Pancreas (tissue), 10 donors: ENCODE data around the gene GPC6. TPM values are rescaled to one million over a fixed set of nuclear protein-coding genes. Genes with fewer than 3 reads are reported as not detected.

ENCODE experiments used
- ATAC-seq, 4 donors: fragments of 200-7000 bp; cut with Tn5 transposase; one replicate each; pipeline versions ENCODE4 v1.8.0 to v1.9.1; 2020; ENCODE audit warnings: mild to moderate bottlenecking in 4 of 4, moderate library complexity in 4 of 4
- DNase-seq, 6 donors: peaks; one replicate each; pipeline ENCODE4 v3.0.0-alpha.2; 2020
- FAIRE-seq: peaks from 2 replicates; lab custom pipeline; 2012; peaks lifted over from hg19 to GRCh38; lab: Jason Lieb, UNC
- H3K27ac ChIP-seq, 4 donors: fragments of 200-600 bp; sonication (generic); 1 replicate in 3 of 4; 2 replicates in 1 of 4; pipeline versions ENCODE4 v1.5.0 to v1.8.0; 2020
- H3K27me3 ChIP-seq, 4 donors: fragments of 200-600 bp; one replicate each; pipeline ENCODE4 v1.8.0; 2021
- H3K36me3 ChIP-seq, 3 donors: fragments of 200-600 bp; sonication (generic) in 1 of 3; one replicate each; pipeline versions ENCODE4 v1.5.0 to v1.8.0; 2020 to 2021
- H3K4me1 ChIP-seq, 3 donors: fragments of 200-600 bp; one replicate each; pipeline ENCODE4 v1.8.0; 2021
- H3K4me3 ChIP-seq, 4 donors: fragments of 200-600 bp; sonication (generic) in 2 of 4; one replicate each; pipeline versions ENCODE4 v1.5.0 to v1.8.0; 2020 to 2021
- H3K9me3 ChIP-seq, 4 donors: fragments of 200-600 bp; one replicate each; pipeline ENCODE4 v1.8.0; 2021
- WGBS, 2 donors: extraction: QIAGEN DNeasy Blood & Tissue Kit; methylation state at CpG; one replicate each; pipeline ENCODE4 v1.1.7; 2013; 5-methylcytosine and 5-hydroxymethylcytosine counted together
- intact Hi-C, 3 donors: fragments of 100-400 bp; cut with DNase I; formaldehyde crosslinking; loops; one replicate each; pipeline versions ENCODE4 v1.11.1 to v1.14.2; 2022
- polyA plus RNA-seq, 2 donors: library from polyadenylated mRNA; stranded (reverse); fragments of 200-250 nt; gene quantifications; one replicate each; pipeline ENCODE4 v1.2.3, GENCODE V29; 2013
- total RNA-seq, 6 donors: library from RNA; stranded (reverse); fragmentation: NEBNext Ultra II Directional in 4 of 6; extraction: Animal tissue kit (Norgen Biotek cat#: 25700) in 4 of 6; gene quantifications; one replicate each; pipeline versions ENCODE4 v1.2.1 to v1.2.4, GENCODE V29; 2021 to 2023
- TF ChIP-seq, protein P1 (sequence below), 4 donors: fragments of 200-600 bp; sonication (generic) in 3 of 4; IDR thresholded peaks; one replicate each; pipeline versions ENCODE4 v1.5.0 to v1.8.0; 2021; ENCODE audit warnings: antibody characterized with exemption in 4 of 4
- donor health status: healthy with polysubstance abuse.
- donor health status: DM: no; HTN: no; CAD: no; lungs with moderate emphysema.
- donor health status: DM: no; HTN: no; CAD: no.
- donor health status: control.
- donor health status: control.
- donor health status: Bipolar disorder and iron deficiency.
- donor health status: DM: yes; HTN: yes; CAD: no.
- donor health status: DM: no; HTN: no; CAD: no.
- donor health status: DM: no; HTN: no; CAD: no.
- donor health status: DM: yes; HTN: yes; CAD: no.

GPC6 gene
- total and polyA plus RNA-seq, 8 donors = 0.23 to 3.3 (median 1.2) TPM

DNA sequence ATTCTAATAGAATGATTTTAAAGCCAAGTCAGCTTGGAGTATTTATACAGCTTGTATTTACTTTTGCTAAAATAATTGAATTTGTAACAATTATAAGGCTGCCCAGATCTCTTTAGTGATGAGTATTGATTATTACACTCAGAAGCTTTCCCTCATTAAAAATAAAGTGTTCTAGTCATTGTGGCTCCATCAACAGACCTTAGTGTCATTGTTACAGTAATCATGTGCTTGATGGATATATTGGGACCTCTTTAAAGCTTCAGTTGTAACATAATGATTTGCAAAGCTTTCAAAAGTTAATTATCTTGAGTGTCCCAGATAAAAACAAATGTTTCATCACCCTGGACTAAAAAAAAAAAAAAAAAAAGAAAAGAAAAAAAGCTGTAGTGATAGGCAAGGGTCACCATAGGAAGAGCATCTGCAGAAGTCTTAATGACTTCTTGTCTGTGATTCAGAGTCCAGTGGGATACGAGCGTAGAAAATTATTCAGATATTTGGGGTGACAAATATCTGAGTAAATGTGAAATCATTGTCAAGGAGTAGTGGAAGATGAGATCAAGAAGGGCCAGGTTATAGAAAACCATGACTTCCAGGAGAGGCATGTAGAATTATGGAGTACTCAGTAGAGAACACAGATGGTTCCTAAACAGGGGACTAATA lies 883.2 kb downstream of the GPC6 start:
- Histone ChIP-seq H3K27ac (no peak overlapping the region), H3K27me3 (no peaks in the 10 kb centered on the region), H3K9me3 (no peaks in the 10 kb centered on the region), H3K4me3 (no peak overlapping the region), H3K4me1 (peaks cover 0 to 4% (median 0%) of the 10 kb centered on the region in 3 donors), H3K36me3 (no peaks in the 10 kb centered on the region)
- ATAC-seq (no peak), FAIRE-seq (no peak), DNase-seq (no peak)
- intact Hi-C loops = no loop called here
- 86 to 91% methylated on average over 2 of the region's 2 CpGs for WGBS, 2 donors
- TF ChIP-seq, protein P1, sequence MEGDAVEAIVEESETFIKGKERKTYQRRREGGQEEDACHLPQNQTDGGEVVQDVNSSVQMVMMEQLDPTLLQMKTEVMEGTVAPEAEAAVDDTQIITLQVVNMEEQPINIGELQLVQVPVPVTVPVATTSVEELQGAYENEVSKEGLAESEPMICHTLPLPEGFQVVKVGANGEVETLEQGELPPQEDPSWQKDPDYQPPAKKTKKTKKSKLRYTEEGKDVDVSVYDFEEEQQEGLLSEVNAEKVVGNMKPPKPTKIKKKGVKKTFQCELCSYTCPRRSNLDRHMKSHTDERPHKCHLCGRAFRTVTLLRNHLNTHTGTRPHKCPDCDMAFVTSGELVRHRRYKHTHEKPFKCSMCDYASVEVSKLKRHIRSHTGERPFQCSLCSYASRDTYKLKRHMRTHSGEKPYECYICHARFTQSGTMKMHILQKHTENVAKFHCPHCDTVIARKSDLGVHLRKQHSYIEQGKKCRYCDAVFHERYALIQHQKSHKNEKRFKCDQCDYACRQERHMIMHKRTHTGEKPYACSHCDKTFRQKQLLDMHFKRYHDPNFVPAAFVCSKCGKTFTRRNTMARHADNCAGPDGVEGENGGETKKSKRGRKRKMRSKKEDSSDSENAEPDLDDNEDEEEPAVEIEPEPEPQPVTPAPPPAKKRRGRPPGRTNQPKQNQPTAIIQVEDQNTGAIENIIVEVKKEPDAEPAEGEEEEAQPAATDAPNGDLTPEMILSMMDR (IDR thresholded peaks at IDR 0.05) = no peak

DNA sequence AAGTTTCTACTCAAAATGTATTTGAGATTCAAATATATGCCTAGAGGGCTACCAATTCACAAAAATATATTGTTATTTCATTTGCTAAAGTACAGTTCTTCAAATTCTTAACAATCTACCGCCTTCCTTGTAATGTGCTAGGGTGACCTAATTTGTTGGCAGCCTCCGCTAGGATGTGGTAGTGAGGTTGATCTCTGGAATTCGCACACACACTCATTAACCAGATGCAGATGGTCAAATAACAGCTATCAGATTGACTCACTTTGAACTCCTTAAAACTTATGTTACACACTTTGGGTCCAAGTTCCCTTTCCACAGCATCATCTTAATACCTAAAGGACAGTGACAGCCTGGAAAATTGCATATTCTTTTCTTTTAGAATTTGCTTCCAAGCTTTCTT lies 885.6 kb downstream of the GPC6 start:
- DNase-seq = peak in 2 of 6 donors; percentile 7 to 19
- Histone ChIP-seq H3K27me3 (no peaks in the 10 kb centered on the region), H3K27ac (no peak overlapping the region), H3K4me3 (no peak overlapping the region), H3K4me1 (peaks cover 0 to 4% (median 0%) of the 10 kb centered on the region in 3 donors), H3K36me3 (no peaks in the 10 kb centered on the region), H3K9me3 (no peaks in the 10 kb centered on the region)
- no peak for FAIRE-seq
- ATAC-seq = peak; percentile 53 to 73 (median 68)
- TF ChIP-seq, protein P1 (IDR thresholded peaks at IDR 0.05) = no peak
- intact Hi-C loops = no loop called here
- 49 to 56% methylated on average over 3 of the region's 3 CpGs for WGBS, 2 donors

DNA sequence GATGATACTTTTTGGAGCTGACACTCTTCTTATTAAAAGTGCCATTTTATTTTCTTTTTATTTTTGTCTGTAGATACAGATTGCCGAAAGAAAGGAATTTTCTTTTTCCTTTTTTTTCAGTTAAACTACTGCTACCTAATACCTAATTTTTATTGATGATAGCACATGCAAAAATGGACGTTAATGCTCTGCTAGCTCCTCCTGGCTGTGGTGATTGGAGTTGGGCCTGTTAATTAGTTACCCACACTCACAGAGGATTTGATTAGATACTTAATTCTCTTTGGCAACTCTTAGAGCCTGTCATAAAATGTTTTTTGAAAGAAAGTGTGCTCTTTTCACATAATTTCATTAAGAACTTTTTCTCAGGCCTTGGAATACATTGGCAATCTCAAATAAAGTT lies 886.1 kb downstream of the GPC6 start:
- H3K27me3 ChIP-seq = no peaks in the 10 kb centered on the region
- H3K27ac ChIP-seq = no peak overlapping the region
- intact Hi-C loops = no loop called here
- no peak overlapping the region for H3K4me3 ChIP-seq
- ATAC-seq (no peak), DNase-seq (no peak), FAIRE-seq (no peak)
- H3K9me3 ChIP-seq = no peaks in the 10 kb centered on the region
- 45 to 46% methylated on average over 2 of the region's 2 CpGs for WGBS, 2 donors
- H3K4me1 ChIP-seq = peaks cover 0 to 4% (median 0%) of the 10 kb centered on the region in 3 donors
- H3K36me3 ChIP-seq = no peaks in the 10 kb centered on the region
- TF ChIP-seq, protein P1 (IDR thresholded peaks at IDR 0.05) = no peak

GRCh38 chr13:94113245-94113644 lies 886.6 kb downstream of the GPC6 start:
- no peak overlapping the region for H3K4me3 ChIP-seq
- FAIRE-seq = no peak
- no peaks in the 10 kb centered on the region for H3K9me3 ChIP-seq
- H3K4me1 ChIP-seq = peaks cover 0 to 4% (median 0%) of the 10 kb centered on the region in 3 donors
- no peaks in the 10 kb centered on the region for H3K36me3 ChIP-seq
- H3K27me3 ChIP-seq = no peaks in the 10 kb centered on the region
- TF ChIP-seq, protein P1 (IDR thresholded peaks at IDR 0.05) = no peak
- intact Hi-C loops = no loop called here
- H3K27ac ChIP-seq = no peak overlapping the region
- no peak for DNase-seq
- no peak for ATAC-seq

- 86 to 91% methylated on average over 1 of the region's 1 CpG for WGBS, 2 donors
- intact Hi-C loops = no loop called here
- no peak overlapping the region for H3K4me3 ChIP-seq
- FAIRE-seq (no peak), DNase-seq (no peak), ATAC-seq (no peak)
- TF ChIP-seq, protein P1 (IDR thresholded peaks at IDR 0.05) = no peak
- H3K27me3 ChIP-seq = no peaks in the 10 kb centered on the region
- H3K36me3 ChIP-seq = no peaks in the 10 kb centered on the region
- H3K9me3 ChIP-seq = no peaks in the 10 kb centered on the region
- peaks cover 0 to 5% (median 0%) of the 10 kb centered on the region in 3 donors for H3K4me1 ChIP-seq
- H3K27ac ChIP-seq = no peak overlapping the region
Observed at GRCh38 chr13:94114166-94114565, 887.6 kb downstream of the GPC6 start.
